Amygdala (tissue), 56 donors: ENCODE results near the gene TBC1D9.
"Not testable (repeated sequence)": the region's sequence is repeated elsewhere in the genome, so short reads cannot be mapped to it uniquely, and the experiment has no call there.

Experiments used
- DNase-seq, 56 donors: peaks; one replicate each; lab custom pipeline; 2025; lab: John Stamatoyannopoulos, UW

TBC1D9 gene

GRCh38 chr4:140756319-140757231 is at the start of gene TBC1D9:
Gene TBC1D9, minus strand, starts transcription at chr4:140756385. Its CDS starts 340 bp downstream, at chr4:140756045.
- DNase-seq: peak in 48 of 56 donors; percentile 10 to 80 (median 44)

GRCh38 chr4:140805293-140805692 is 49.1 kb upstream of the TBC1D9 start:
- no peak for DNase-seq

GRCh38 chr4:140802591-140802990 is 46.4 kb upstream of the TBC1D9 start:
- DNase-seq: no peak

GRCh38 chr4:140800666-140801065 is 44.5 kb upstream of the TBC1D9 start:
- peak in 9 of 56 donors; percentile 0 to 24 (median 3) for DNase-seq

GRCh38 chr4:140799686-140800225 is 43.6 kb upstream of the TBC1D9 start:
- DNase-seq: no peak

GRCh38 chr4:140793291-140793690 is 37.1 kb upstream of the TBC1D9 start:
- no peak for DNase-seq

- DNase-seq: peak in 22 of 56 donors; percentile 2 to 69 (median 11)
Measured at GRCh38 chr4:140790765-140791164, 34.6 kb upstream of the TBC1D9 start.

GRCh38 chr4:140790171-140790570 is 34.0 kb upstream of the TBC1D9 start:
- peak in 2 of 56 donors; percentile 2 to 3 for DNase-seq

- DNase-seq: no peak
Measured at GRCh38 chr4:140789759-140790158, 33.6 kb upstream of the TBC1D9 start.

- DNase-seq: not testable (repeated sequence)
Measured at GRCh38 chr4:140782787-140783186, 26.6 kb upstream of the TBC1D9 start.

GRCh38 chr4:140781596-140781995 is 25.4 kb upstream of the TBC1D9 start:
- DNase-seq: no peak

GRCh38 chr4:140777894-140778293 is 21.7 kb upstream of the TBC1D9 start:
- no peak for DNase-seq

- DNase-seq: no peak
Measured at GRCh38 chr4:140777386-140777785, 21.2 kb upstream of the TBC1D9 start.

GRCh38 chr4:140776556-140776955 is 20.4 kb upstream of the TBC1D9 start:
- DNase-seq: no peak

GRCh38 chr4:140774956-140775355 is 18.8 kb upstream of the TBC1D9 start:
- no peak for DNase-seq

GRCh38 chr4:140774510-140774909 is 18.3 kb upstream of the TBC1D9 start:
- DNase-seq: no peak

GRCh38 chr4:140769209-140769608 is 13.0 kb upstream of the TBC1D9 start:
- no peak for DNase-seq

GRCh38 chr4:140764785-140765392 is 8.7 kb upstream of the TBC1D9 start:
- DNase-seq: no peak

- no peak for DNase-seq
Measured at GRCh38 chr4:140762202-140762601, 6.0 kb upstream of the TBC1D9 start.

GRCh38 chr4:140757232-140757630 is 1.0 kb upstream of the TBC1D9 start:
- no peak for DNase-seq

GRCh38 chr4:140755774-140756318 is 339 bp downstream of the TBC1D9 start:
- DNase-seq: peak in 33 of 56 donors; percentile 5 to 66 (median 24)
